GM19397 (cell line): Measurements from ENCODE around the gene NLRC5.

Experiments
- ATAC-seq: cut with Tn5 transposase; IDR thresholded peaks from one replicate; pipeline ENCODE4 v1.9.1; 2021; ENCODE audit warnings: mild to moderate bottlenecking, moderate library complexity; ENCODE audit not compliant: unreplicated experiment

The NLRC5 gene

GRCh38 chr16:56988948-56989945, at the start of gene NLRC5:
Gene NLRC5 (plus strand): TSS chr16:56989557. CDS start chr16:57020713, 31,156 bp downstream.
- peak; percentile 81 for ATAC-seq

GRCh38 chr16:56939801-56940200, 49.6 kb upstream of the NLRC5 start:
- ATAC-seq, result no peak

DNA sequence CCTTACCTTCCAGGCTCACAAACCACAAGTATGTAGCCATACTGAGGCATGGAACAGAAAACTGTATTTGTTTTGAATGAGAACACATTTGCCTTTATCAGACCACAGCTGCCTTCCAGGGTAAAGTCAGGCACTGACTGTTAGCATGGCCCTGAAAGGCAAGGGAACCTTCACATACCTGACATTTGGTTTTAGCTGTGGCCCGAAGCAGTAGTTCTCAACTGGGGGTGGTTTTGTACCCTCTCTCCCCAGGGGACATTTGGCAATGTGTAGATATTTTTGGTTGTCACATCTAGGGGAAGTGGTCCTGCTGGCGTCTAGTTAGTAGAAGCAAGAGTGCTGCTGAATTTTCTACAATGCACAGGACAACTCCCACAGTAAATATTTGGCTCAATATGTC, 48.3 kb upstream of the NLRC5 start:
- ATAC-seq, result no peak

- no peak for ATAC-seq
Measured at GRCh38 chr16:56941856-56942331, 47.5 kb upstream of the NLRC5 start.

DNA sequence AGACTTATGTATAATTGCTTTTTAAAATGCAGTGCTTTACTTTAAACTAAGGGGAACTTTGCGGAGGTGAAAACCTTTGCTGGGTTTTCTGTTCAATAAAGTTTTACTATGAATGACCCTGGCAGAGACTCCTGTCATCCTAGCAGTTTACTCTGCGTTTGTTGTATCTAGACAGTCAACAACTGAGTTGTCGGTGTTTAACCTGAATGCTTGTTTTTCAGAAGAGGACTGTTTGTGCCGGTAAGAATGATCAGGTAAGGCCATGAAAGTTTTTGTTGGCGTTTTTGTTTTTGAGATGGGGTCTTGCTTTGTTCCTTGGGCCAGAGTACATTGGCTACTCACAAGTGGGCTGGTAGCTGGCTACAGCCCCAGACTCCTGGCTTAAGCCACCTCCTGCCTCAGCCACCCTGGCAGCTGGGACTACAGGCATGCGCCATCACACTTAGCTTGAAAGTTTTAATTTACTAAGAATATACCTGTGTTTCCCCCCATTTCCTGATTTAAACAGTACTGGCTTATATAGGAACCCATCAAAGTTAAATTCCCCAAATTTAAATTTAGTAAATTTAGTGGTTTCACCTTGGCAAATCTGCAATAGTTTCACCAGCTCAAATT, 45.5 kb upstream of the NLRC5 start:
- ATAC-seq, result no peak

DNA sequence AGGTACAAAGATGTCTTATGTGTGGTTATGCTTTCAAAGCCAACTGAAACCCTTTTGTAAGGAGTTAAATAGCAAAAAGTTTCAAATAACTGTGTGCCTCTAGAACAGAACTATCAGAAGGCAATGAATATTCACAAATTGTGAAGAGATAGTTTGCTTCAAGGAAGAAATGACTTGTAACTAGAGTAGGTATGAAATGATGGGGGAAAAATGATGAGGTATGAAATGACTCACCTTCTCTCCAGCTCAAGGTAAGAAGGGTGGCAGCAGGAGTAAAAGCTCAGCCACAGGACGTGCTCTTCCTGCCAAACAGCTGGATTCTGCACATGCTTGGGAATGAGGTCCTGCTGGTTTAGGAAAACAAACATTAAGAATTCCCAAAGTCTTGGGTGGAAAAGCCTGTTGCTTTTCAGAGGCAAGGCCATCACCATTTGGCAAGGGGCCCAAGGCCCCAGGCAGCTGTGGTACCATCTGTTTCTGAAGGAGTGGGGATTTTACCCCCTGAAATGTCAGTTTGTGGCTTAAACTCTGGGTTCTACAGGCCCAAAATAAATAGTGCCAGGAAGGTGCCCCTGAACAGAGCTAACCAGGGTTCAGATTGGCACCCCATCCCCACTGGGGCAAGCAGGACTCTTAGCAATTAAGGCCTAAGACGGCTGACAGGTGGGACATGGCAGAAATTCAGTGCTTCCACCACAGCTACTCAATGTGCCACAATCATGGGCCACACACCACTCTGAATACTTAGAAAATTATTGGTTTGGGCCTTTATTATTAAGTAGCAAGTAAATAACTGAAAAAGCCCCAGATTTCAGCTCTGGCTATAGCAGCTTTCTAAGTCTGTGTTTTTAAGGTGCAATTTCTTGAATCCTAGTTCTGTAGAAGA, 44.2 kb upstream of the NLRC5 start:
- ATAC-seq, result no peak

- ATAC-seq, result no peak
Measured at GRCh38 chr16:56945847-56946527, 43.4 kb upstream of the NLRC5 start.

- no peak for ATAC-seq
Measured at GRCh38 chr16:56946767-56947603, 42.4 kb upstream of the NLRC5 start.

GRCh38 chr16:56947604-56947995, 41.8 kb upstream of the NLRC5 start:
- no peak for ATAC-seq

GRCh38 chr16:56948234-56948633, 41.1 kb upstream of the NLRC5 start:
- no peak for ATAC-seq

DNA sequence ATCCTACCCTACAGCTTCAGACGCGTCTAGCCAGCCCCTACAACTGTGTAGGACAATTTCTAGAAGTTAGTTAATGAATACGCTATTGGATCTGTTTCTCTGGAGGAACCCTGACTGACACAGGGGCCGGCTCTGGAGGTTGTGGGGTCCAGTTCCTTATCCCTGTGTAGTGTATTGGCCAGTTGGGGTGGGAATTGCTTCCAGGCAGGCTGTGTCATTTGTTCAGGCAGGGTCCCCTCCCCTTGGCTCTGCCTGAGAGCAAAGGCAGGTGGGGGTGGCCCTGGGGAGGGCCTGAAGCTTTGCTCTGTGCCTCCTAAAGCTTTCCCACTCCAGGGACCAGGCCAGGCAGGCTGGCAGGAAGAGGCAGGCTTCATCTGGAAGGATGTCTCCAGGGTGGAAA, 39.3 kb upstream of the NLRC5 start:
- ATAC-seq, result no peak

DNA sequence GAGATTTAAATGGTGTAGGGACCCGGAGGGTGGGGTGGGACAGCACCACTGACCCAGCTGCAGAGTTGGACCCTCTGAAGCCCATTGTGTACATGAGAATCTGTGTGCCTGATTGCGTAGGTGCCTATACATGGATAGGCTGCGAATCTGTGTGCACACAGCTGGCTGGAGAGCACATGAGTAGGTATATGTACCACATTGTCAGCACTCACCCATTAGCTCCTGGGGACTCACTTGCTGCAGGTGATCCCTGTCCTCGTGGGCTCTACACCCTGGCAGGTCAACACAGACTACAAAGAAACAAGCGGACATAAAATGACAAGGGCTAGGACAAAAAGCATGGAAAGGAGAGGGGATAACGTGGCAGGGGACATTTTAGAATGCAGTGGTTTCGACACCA, 38.9 kb upstream of the NLRC5 start:
- no peak for ATAC-seq

DNA sequence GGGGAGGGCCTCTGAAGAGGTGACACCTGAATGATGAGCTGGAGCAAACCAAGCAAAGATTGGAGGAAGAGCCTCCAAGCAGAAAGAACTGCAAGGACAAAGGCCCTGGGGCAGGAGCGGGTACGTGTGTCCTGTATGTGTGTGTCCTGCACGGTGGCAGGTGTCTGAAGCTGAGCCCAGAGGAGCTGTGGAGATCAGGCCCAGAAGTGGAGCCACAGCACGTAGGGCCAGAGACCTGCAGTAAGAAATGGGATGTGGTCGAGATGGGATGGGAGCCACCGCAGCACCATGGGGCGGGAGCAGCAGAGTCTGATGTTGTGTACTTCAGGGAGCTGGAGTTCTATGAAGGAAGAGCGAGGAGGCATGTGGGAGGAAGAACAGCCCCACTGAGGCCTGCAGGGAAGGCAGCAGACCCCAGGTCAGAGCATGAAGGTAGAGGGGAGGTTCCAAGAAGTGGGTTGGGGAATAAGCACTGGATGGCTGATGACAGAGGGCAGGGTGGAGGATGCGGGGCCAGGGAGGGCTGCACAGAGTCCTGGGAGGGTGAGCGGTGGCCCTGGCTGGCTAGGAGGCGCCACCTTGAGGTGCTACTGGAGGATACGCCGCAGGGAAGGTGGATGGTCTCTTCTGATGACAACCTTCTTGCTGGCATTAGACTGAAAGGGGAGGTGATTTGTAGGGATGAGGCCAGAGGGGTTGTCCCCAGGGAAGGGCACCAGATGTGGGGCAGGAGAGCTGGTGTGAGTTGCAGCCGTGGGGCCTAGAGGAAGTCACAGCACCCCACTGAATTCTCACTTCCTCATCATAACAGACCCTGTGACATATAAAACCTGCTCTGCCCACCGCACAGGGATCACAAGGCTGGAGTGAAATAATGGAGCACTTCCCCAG, 38.2 kb upstream of the NLRC5 start:
- no peak for ATAC-seq

DNA sequence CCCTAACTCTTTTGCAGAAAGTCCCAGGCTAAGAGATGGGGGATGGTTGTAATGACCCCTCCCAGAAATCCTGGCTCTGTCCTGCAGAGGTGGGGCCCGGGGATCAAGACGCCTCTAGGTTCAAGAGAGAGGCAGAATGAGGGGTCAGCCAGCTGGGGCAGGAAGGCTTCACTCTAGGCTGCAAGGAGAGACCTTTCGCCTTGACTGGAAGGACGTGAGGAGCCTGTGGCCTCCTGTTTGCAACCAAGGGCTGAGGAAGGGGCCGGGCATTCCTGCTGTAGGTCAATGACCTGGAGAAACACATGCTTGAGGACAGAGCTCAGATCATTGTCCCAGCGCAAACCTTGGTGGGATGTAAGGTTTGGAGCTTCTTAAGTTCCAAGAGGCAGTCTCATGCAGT, 36.4 kb upstream of the NLRC5 start:
- ATAC-seq, result no peak

DNA sequence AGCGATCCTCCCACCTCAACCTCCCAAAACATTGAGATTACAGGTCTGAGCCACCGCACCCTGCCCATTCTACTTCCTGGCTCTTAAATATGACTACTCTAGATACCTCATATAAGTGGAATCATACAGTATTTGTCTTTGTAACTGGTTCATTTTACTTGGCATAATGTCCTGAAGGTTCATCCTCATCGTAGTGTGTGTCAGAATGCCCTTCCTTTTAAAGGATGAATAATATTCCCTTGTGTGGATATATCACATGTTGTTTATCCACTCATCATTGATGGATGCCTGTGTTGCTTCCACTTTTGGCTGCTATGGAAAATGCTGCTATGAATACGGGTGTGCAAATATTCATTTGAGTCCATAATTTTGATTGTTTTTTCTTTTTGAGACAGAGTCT, 33.3 kb upstream of the NLRC5 start:
- ATAC-seq, result no peak

GRCh38 chr16:56956756-56957155, 32.6 kb upstream of the NLRC5 start:
- no peak for ATAC-seq

DNA sequence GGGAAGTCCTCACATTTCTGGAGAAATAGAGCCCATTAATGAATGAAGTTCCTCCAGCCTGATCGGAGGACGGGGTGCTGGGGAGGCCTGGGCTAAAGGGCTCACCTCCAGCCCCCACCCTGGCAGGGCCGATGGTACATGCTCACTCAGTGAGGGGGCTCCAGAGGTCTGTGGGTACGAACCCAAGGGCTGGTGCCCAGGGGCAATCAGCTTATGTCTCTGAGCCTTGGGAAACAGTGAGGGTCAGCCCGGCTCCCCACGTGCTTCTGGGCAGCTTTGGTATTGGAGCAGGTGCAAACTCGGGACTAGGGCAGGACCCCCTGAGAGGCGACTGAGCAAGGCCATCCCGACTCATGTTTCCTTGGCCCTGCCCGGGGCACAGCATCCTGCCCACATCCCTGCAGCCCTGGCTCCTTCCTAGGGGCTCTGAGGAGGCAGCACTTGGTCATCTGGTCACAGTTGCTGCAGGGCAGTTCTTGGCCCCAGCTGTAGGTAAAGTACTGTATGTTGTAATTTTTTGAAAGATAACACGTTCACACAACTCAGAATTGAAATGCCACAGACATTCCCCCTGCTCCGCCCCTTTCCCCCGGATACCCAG, 28.6 kb upstream of the NLRC5 start:
- no peak for ATAC-seq

GRCh38 chr16:56961386-56961785, 28.0 kb upstream of the NLRC5 start:
- ATAC-seq, result no peak
